ENCODE results near the gene ANKEF1.

The ANKEF1 gene

GRCh38 chr20:10090588-10091166 is 55.9 kb downstream of the ANKEF1 start:
- peak; percentile 67 for DNase-seq

- DNase-seq = no peak
Observed at GRCh38 chr20:10093087-10093591, 58.4 kb downstream of the ANKEF1 start.

GRCh38 chr20:10094566-10095173 is 59.9 kb downstream of the ANKEF1 start:
- DNase-seq = no peak

GRCh38 chr20:10096790-10097189 is 62.0 kb downstream of the ANKEF1 start:
- no peak for DNase-seq

- peak; percentile 17 for DNase-seq
Observed at GRCh38 chr20:10105046-10105445, 70.3 kb downstream of the ANKEF1 start.
